Left hindlimb (tissue), 1 donor: ENCODE data around the gene C10orf120.

Experiments used
- DNase-seq: peaks from one replicate; pipeline ENCODE4 v3.0.0-alpha.2; 2018

The C10orf120 gene

GRCh38 chr10:122699796-122700455 lies at the start of gene C10orf120:
Gene C10orf120 (minus strand): TSS chr10:122699846. CDS start chr10:122699790, 56 bp downstream.
- DNase-seq: no peak

- no peak for DNase-seq
These were observed 48.9 kb upstream of the C10orf120 start for GRCh38 chr10:122748496-122748895.

- DNase-seq: no peak
These were observed 46.8 kb upstream of the C10orf120 start for GRCh38 chr10:122746408-122746807.

GRCh38 chr10:122744257-122744656 lies 44.6 kb upstream of the C10orf120 start:
- no peak for DNase-seq

- no peak for DNase-seq
These were observed 41.0 kb upstream of the C10orf120 start for GRCh38 chr10:122740640-122741039.

GRCh38 chr10:122738031-122738430 lies 38.4 kb upstream of the C10orf120 start:
- DNase-seq: no peak

- no peak for DNase-seq
These were observed 34.5 kb upstream of the C10orf120 start for GRCh38 chr10:122733931-122734665.

- no peak for DNase-seq
These were observed 33.8 kb upstream of the C10orf120 start for GRCh38 chr10:122733443-122733842.

GRCh38 chr10:122730238-122730637 lies 30.6 kb upstream of the C10orf120 start:
- DNase-seq: no peak

- DNase-seq: no peak
These were observed 29.5 kb upstream of the C10orf120 start for GRCh38 chr10:122729126-122729525.

- DNase-seq: no peak
These were observed 27.8 kb upstream of the C10orf120 start for GRCh38 chr10:122727426-122727825.

- DNase-seq: no peak
These were observed 26.1 kb upstream of the C10orf120 start for GRCh38 chr10:122725768-122726167.

- DNase-seq: no peak
These were observed 25.4 kb upstream of the C10orf120 start for GRCh38 chr10:122725006-122725405.

GRCh38 chr10:122721111-122721510 lies 21.5 kb upstream of the C10orf120 start:
- DNase-seq: no peak

GRCh38 chr10:122716025-122716424 lies 16.4 kb upstream of the C10orf120 start:
- no peak for DNase-seq

GRCh38 chr10:122715576-122715975 lies 15.9 kb upstream of the C10orf120 start:
- no peak for DNase-seq

- DNase-seq: no peak
These were observed 13.6 kb upstream of the C10orf120 start for GRCh38 chr10:122713091-122713885.

- no peak for DNase-seq
These were observed 10.9 kb upstream of the C10orf120 start for GRCh38 chr10:122710576-122710975.

GRCh38 chr10:122709971-122710370 lies 10.3 kb upstream of the C10orf120 start:
- DNase-seq: no peak

- no peak for DNase-seq
These were observed 7.9 kb upstream of the C10orf120 start for GRCh38 chr10:122707535-122707934.

GRCh38 chr10:122706947-122707346 lies 7.3 kb upstream of the C10orf120 start:
- no peak for DNase-seq

GRCh38 chr10:122706467-122706866 lies 6.8 kb upstream of the C10orf120 start:
- no peak for DNase-seq
